ENCODE results near the gene MTA3. TPM values are rescaled to one million over a fixed set of nuclear protein-coding genes. Genes with fewer than 3 reads are reported as not detected.

MTA3 gene
- total RNA-seq, 4 donors from 2014 or later, result 40.0 to 73.2 (median 54.3) TPM

GRCh38 chr2:42767080-42767898 is 198.9 kb downstream of the MTA3 start:
- intact Hi-C loops (cut with DNase I; ENCODE audit: low total_unique reads), result no loop called here
- H3K36me3 ChIP-seq, result no peaks in the 10 kb centered on the region
- H3K4me1 ChIP-seq, result no peaks in the 10 kb centered on the region
- no peak overlapping the region for H3K27ac ChIP-seq
- H3K4me3 ChIP-seq, result no peak overlapping the region
- H3K27me3 ChIP-seq, result no peaks in the 10 kb centered on the region
- DNase-seq, result no peak
- 87% methylated on average over 12 of the region's 16 CpGs; no CpG with 5 or more reads in 1 of the 2 donors for WGBS, 2 donors (ENCODE audit: low coverage in 1 of 2)
- in situ Hi-C loops (cut with MboI; ENCODE audit: low pct_ligation_motif_present in 1 of 4, low pct_unique_long_range_greater_than_20kb in 1 of 4, low sequenced_read_pairs in 3 of 4), result no loop called here
- TF ChIP-seq POLR2AphosphoS5 (IDR thresholded peaks at IDR 0.05) (no peak), EP300 (IDR thresholded peaks at IDR 0.05; ENCODE audit: low read depth) (no peak), CTCF (IDR thresholded peaks at IDR 0.05) (no peak)
- H3K9me3 ChIP-seq, result no peaks in the 10 kb centered on the region

GRCh38 chr2:42767899-42768705 is 199.7 kb downstream of the MTA3 start:
- WGBS, 2 donors (ENCODE audit: low coverage in 1 of 2), result 88% methylated on average over 14 of the region's 14 CpGs; no CpG with 5 or more reads in 1 of the 2 donors
- no peak for DNase-seq
- H3K4me3 ChIP-seq, result no peak overlapping the region
- H3K36me3 ChIP-seq, result no peaks in the 10 kb centered on the region
- TF ChIP-seq POLR2A (IDR thresholded peaks at IDR 0.05), result no peak
- no peak for TF ChIP-seq EP300 (IDR thresholded peaks at IDR 0.05; ENCODE audit: low read depth)
- no peak for TF ChIP-seq CTCF (IDR thresholded peaks at IDR 0.05)
- TF ChIP-seq POLR2AphosphoS5 (IDR thresholded peaks at IDR 0.05), result no peak
- no peaks in the 10 kb centered on the region for H3K9me3 ChIP-seq
- intact Hi-C loops (cut with DNase I; ENCODE audit: low total_unique reads) (no loop called here), in situ Hi-C loops (cut with MboI; ENCODE audit: low pct_ligation_motif_present in 1 of 4, low pct_unique_long_range_greater_than_20kb in 1 of 4, low sequenced_read_pairs in 3 of 4) (no loop called here)
- no peaks in the 10 kb centered on the region for H3K27me3 ChIP-seq
- no peak overlapping the region for H3K27ac ChIP-seq
- H3K4me1 ChIP-seq, result no peaks in the 10 kb centered on the region

GRCh38 chr2:42768706-42769256 is 200.3 kb downstream of the MTA3 start:
- intact Hi-C loops (cut with DNase I; ENCODE audit: low total_unique reads), result no loop called here
- H3K9me3 ChIP-seq, result no peaks in the 10 kb centered on the region
- in situ Hi-C loops (cut with MboI; ENCODE audit: low pct_ligation_motif_present in 1 of 4, low pct_unique_long_range_greater_than_20kb in 1 of 4, low sequenced_read_pairs in 3 of 4), result no loop called here
- no peaks in the 10 kb centered on the region for H3K36me3 ChIP-seq
- H3K4me3 ChIP-seq, result no peak overlapping the region
- WGBS, 2 donors (ENCODE audit: low coverage in 1 of 2), result 62 to 75% methylated on average over 3 of the region's 3 CpGs
- H3K27me3 ChIP-seq, result no peaks in the 10 kb centered on the region
- DNase-seq, result no peak
- no peak for TF ChIP-seq CTCF (IDR thresholded peaks at IDR 0.05)
- TF ChIP-seq EP300 (IDR thresholded peaks at IDR 0.05; ENCODE audit: low read depth), result no peak
- TF ChIP-seq POLR2AphosphoS5 (IDR thresholded peaks at IDR 0.05), result no peak
- no peak for TF ChIP-seq POLR2A (IDR thresholded peaks at IDR 0.05)
- no peaks in the 10 kb centered on the region for H3K4me1 ChIP-seq
- H3K27ac ChIP-seq, result no peak overlapping the region

Data from transverse colon (tissue), 4 donors.